HCT116 (cell line): Measurements from ENCODE around the gene HEPACAM. TPM values are rescaled to one million over a fixed set of nuclear protein-coding genes. Genes with fewer than 3 reads are reported as not detected.

Source experiments
- ATAC-seq: fragments of 200-7000 bp; cut with Tn5 transposase; 2 replicates; pipeline ENCODE4 v1.9.1; 2020; ENCODE audit warnings: mild to moderate bottlenecking, moderate library complexity
- BruUV-seq: library from RNA; stranded (reverse); fragments of 400-500 nt; replicated peaks from 2 replicates; lab custom pipeline; 2021; lab: Mats Ljungman, UMichigan
- CTCF ChIA-PET: fragments of 300-600 bp; sonication (Branson Sonifier 250); formaldehyde crosslinking; loops from one replicate; lab custom pipeline; 2021; ENCODE audit warnings: antibody characterized with exemption; lab: Charles Lee
- POLR2A ChIA-PET: fragments of 300-600, 350-600 bp; sonication (Branson Sonifier 250); formaldehyde crosslinking; loops from one replicate; lab custom pipeline; 2021; ENCODE audit warnings: antibody characterized with exemption; lab: Charles Lee
- RAD21 ChIA-PET, 2 experiments: fragments of 300-600 bp; sonication (Branson Sonifier 250); formaldehyde crosslinking; loops; one replicate each; lab custom pipeline; 2023; ENCODE audit warnings: low total read pairs in 2 of 2; ENCODE audit not compliant: uncharacterized antibody in 2 of 2, unreplicated experiment in 2 of 2, low non-redundant PET in 1 of 2; lab: Charles Lee
- DNase-seq: peaks from one replicate; pipeline ENCODE4 v3.0.0-alpha.2; 2010; ENCODE audit warnings: low read depth, low spot score
- H2AFZ ChIP-seq: fragments of 200-600 bp; shearing (Covaris generic), sonication (generic); 2 replicates; pipeline ENCODE4 v1.6.1; 2017; ENCODE audit warnings: low read depth, mixed run types, mixed read lengths, antibody characterized with exemption, low read length; ENCODE audit not compliant: poor library complexity, severe bottlenecking
- H3K27ac ChIP-seq: 2 replicates; pipeline ENCODE4 v1.5.1; 2012; ENCODE audit warnings: low read depth, low read length
- H3K27me3 ChIP-seq: fragments of 200-600 bp; sonication (generic); 2 replicates; pipeline ENCODE4 v1.6.1; 2016; ENCODE audit warnings: mixed run types, low read length, mixed read lengths; ENCODE audit not compliant: insufficient read depth
- H3K36me3 ChIP-seq, 2 experiments: fragments of 200-500 bp in 1 of 2; fragments of 200-600 bp in 1 of 2; sonication (Bioruptor generic) in 1 of 2; sonication (generic) in 1 of 2; 2 replicates each; pipeline versions ENCODE4 v1.5.1 to v1.6.1; 2014 to 2016; ENCODE audit warnings: low read length in 2 of 2, inconsistent platforms in 1 of 2, mixed read lengths in 1 of 2, mixed run types in 1 of 2; ENCODE audit not compliant: insufficient read depth in 2 of 2, control insufficient read depth in 1 of 2
- H3K4me1 ChIP-seq, 2 experiments: fragments of 200-600 bp in 1 of 2; sonication (generic) in 1 of 2; 2 replicates each; pipeline versions ENCODE4 v1.5.1 to v1.6.1; 2012 to 2017; ENCODE audit warnings: low read length in 2 of 2, inconsistent platforms in 1 of 2, mild to moderate bottlenecking in 1 of 2, mixed read lengths in 1 of 2, mixed run types in 1 of 2, moderate library complexity in 1 of 2; ENCODE audit not compliant: insufficient read depth in 2 of 2, control insufficient read depth in 1 of 2
- H3K4me2 ChIP-seq: fragments of 200-600 bp; sonication (generic); 2 replicates; pipeline ENCODE4 v1.6.1; 2017; ENCODE audit warnings: mixed run types, low read length, mixed read lengths
- H3K4me3 ChIP-seq, 2 experiments: fragments of 200-600 bp in 1 of 2; sonication (generic) in 1 of 2; replicated peaks in 1 of 2; 2 replicates each; pipeline ENCODE4 v1.5.1; 2011 to 2016; ENCODE audit warnings: low read length in 2 of 2, control low read depth in 1 of 2, low read depth in 1 of 2, mild to moderate bottlenecking in 1 of 2, mixed read lengths in 1 of 2, mixed run types in 1 of 2
- H3K79me2 ChIP-seq: fragments of 200-600 bp; sonication (generic); 2 replicates; pipeline ENCODE4 v1.6.1; 2017; ENCODE audit warnings: mild to moderate bottlenecking, mixed run types, low read length, moderate library complexity, mixed read lengths; ENCODE audit not compliant: insufficient read depth
- H3K9ac ChIP-seq: fragments of 200-600 bp; sonication (generic); 2 replicates; pipeline ENCODE4 v1.6.1; 2016; ENCODE audit warnings: low read length, mixed read lengths
- H3K9me2 ChIP-seq: fragments of 200-600 bp; sonication (generic), shearing (Covaris generic); 2 replicates; pipeline ENCODE4 v1.6.1; 2017; ENCODE audit warnings: mixed run types, mild to moderate bottlenecking, moderate library complexity; ENCODE audit not compliant: insufficient read depth
- H3K9me3 ChIP-seq, 2 experiments: fragments of 200-500 bp in 1 of 2; fragments of 200-600 bp in 1 of 2; sonication (Bioruptor generic) in 1 of 2; sonication (generic) in 1 of 2; 2 replicates each; pipeline ENCODE4 v1.6.1; 2014 to 2017; ENCODE audit warnings: low read length in 2 of 2, mixed read lengths in 2 of 2, inconsistent platforms in 1 of 2, low read depth in 1 of 2, mild to moderate bottlenecking in 1 of 2, mixed run types in 1 of 2, moderate library complexity in 1 of 2; ENCODE audit not compliant: control insufficient read depth in 1 of 2, insufficient read depth in 1 of 2
- H4K20me1 ChIP-seq: fragments of 200-600 bp; sonication (generic), shearing (Covaris generic); 2 replicates; pipeline ENCODE4 v1.6.1; 2017; ENCODE audit warnings: mixed run types, mild to moderate bottlenecking, moderate library complexity; ENCODE audit not compliant: insufficient read depth
- CBX3 ChIP-seq: IDR thresholded peaks from 2 replicates; pipeline ENCODE4 v1.6.1; 2012; ENCODE audit warnings: low read depth
- CTCF ChIP-seq, 3 experiments: fragments of 200-600 bp in 1 of 3; sonication (generic) in 1 of 3; IDR thresholded peaks in 2 of 3; conservative IDR thresholded peaks in 1 of 3; 2 replicates each; pipeline ENCODE4 v1.5.1; 2012 to 2017; ENCODE audit warnings: low read depth in 2 of 3, low read length in 2 of 3, antibody characterized with exemption in 1 of 3, borderline replicate concordance in 1 of 3, control low read depth in 1 of 3, mild to moderate bottlenecking in 1 of 3, mixed read lengths in 1 of 3, mixed run types in 1 of 3, moderate library complexity in 1 of 3; ENCODE audit not compliant: insufficient read depth in 1 of 3
- EGR1 ChIP-seq: IDR thresholded peaks from 2 replicates; pipeline ENCODE4 v1.6.1; 2012; ENCODE audit warnings: low read depth
- ELF1 ChIP-seq: IDR thresholded peaks from 2 replicates; pipeline ENCODE4 v1.6.1; 2012; ENCODE audit warnings: low read depth, borderline replicate concordance
- EZH2 ChIP-seq: fragments of 200-600 bp; sonication (generic); IDR thresholded peaks from 2 replicates; pipeline ENCODE4 v1.6.1; 2017; ENCODE audit warnings: antibody characterized with exemption, mixed run types
- EZH2phosphoT487 ChIP-seq: fragments of 200-600 bp; IDR thresholded peaks from 2 replicates; pipeline ENCODE4 v1.6.1; 2018; ENCODE audit warnings: antibody characterized with exemption, borderline replicate concordance
- FOSL1 ChIP-seq: IDR thresholded peaks from 2 replicates; pipeline ENCODE4 v1.6.1; 2012; ENCODE audit warnings: low read depth
- POLR2A ChIP-seq: IDR thresholded peaks from 2 replicates; pipeline ENCODE4 v1.7.0; 2011; ENCODE audit warnings: borderline replicate concordance; ENCODE audit not compliant: insufficient read depth, insufficient read length; ENCODE audit errors: extremely low read depth
- SIN3A ChIP-seq: IDR thresholded peaks from 2 replicates; pipeline ENCODE4 v1.6.1; 2012; ENCODE audit warnings: low read depth
- SP1 ChIP-seq: IDR thresholded peaks from 2 replicates; pipeline ENCODE4 v1.6.1; 2012; ENCODE audit warnings: low read depth
- SRF ChIP-seq: IDR thresholded peaks from 2 replicates; pipeline ENCODE4 v1.6.1; 2012; ENCODE audit warnings: low read depth
- TCF7L2 ChIP-seq: IDR thresholded peaks from 2 replicates; pipeline ENCODE4 v1.7.0; 2011; ENCODE audit warnings: borderline replicate concordance, inconsistent platforms; ENCODE audit not compliant: insufficient read depth, insufficient read length; ENCODE audit errors: extremely low read depth
- YY1 ChIP-seq: IDR thresholded peaks from 2 replicates; pipeline ENCODE4 v1.6.1; 2011; ENCODE audit warnings: low read length, low read depth, moderate library complexity, mild to moderate bottlenecking; ENCODE audit not compliant: insufficient replicate concordance; ENCODE audit errors: extremely low read depth
- ZBTB33 ChIP-seq: IDR thresholded peaks from 2 replicates; pipeline ENCODE4 v1.6.1; 2011; ENCODE audit warnings: mild to moderate bottlenecking, low read length, moderate library complexity; ENCODE audit not compliant: insufficient replicate concordance; ENCODE audit errors: extremely low read depth
- ZFX ChIP-seq: fragments of 450-650 bp; IDR thresholded peaks from 2 replicates; pipeline ENCODE4 v1.6.1; 2017
- ZNF274 ChIP-seq: fragments of 200-500 bp; sonication (Bioruptor generic); IDR thresholded peaks from 2 replicates; pipeline ENCODE4 v1.6.1; 2014; ENCODE audit warnings: mild to moderate bottlenecking, low read depth, low read length, inconsistent platforms
- intact Hi-C: fragments of 100-400 bp; cut with micrococcal nuclease; formaldehyde crosslinking; loops from 2 replicates; pipeline ENCODE4 v1.10.0; 2022
- total RNA-seq: library from RNA; stranded (reverse); gene quantifications from one replicate; pipeline ENCODE4 v1.2.1, GENCODE V29; 2021; ENCODE audit not compliant: unreplicated experiment
- TF ChIP-seq, protein P1 (sequence below): IDR thresholded peaks from 2 replicates; pipeline ENCODE4 v1.6.1; 2012; ENCODE audit warnings: low read depth
- TF ChIP-seq, protein P2 (sequence below): IDR thresholded peaks from 2 replicates; pipeline ENCODE4 v1.6.1; 2012
- TF ChIP-seq, protein P3 (sequence below): IDR thresholded peaks from 2 replicates; pipeline ENCODE4 v1.6.1; 2012

The HEPACAM gene
- total RNA-seq, 1 experiment from 2014 or later, result not detected

GRCh38 chr11:124890151-124890550, 45.7 kb downstream of the HEPACAM start:
- ChIA-PET RAD21 (no interaction called here), CTCF (interaction anchor here (1.2 to 1.6 kb wide), 2 partner anchors 14 to 234 kb away, joined by 3 to 5 read pairs; no protein-coding TSS in a partner anchor), POLR2A (no interaction called here)
- H3K4me3 ChIP-seq, result no peak overlapping the region
- BruUV-seq, result no TSS peak
- H3K79me2 ChIP-seq, result no peaks in the 10 kb centered on the region
- H3K4me2 ChIP-seq, result no peak overlapping the region
- H3K36me3 ChIP-seq, result no peaks in the 10 kb centered on the region
- H3K9me3 ChIP-seq, result no peaks in the 10 kb centered on the region
- H3K4me1 ChIP-seq, result no peaks in the 10 kb centered on the region
- intact Hi-C loops, result no loop called here
- H3K9me2 ChIP-seq, result no peaks in the 10 kb centered on the region
- no peaks in the 10 kb centered on the region for H4K20me1 ChIP-seq
- H3K27ac ChIP-seq, result no peak overlapping the region
- H3K27me3 ChIP-seq, result 0 out of 2 replicates have a peak, but pooled peaks cover 3% of the 10 kb centered on the region
- no peak overlapping the region for H3K9ac ChIP-seq
- H2AFZ ChIP-seq, result no peak overlapping the region
- ATAC-seq (no peak), DNase-seq (no peak)
- TF ChIP-seq, protein P1, sequence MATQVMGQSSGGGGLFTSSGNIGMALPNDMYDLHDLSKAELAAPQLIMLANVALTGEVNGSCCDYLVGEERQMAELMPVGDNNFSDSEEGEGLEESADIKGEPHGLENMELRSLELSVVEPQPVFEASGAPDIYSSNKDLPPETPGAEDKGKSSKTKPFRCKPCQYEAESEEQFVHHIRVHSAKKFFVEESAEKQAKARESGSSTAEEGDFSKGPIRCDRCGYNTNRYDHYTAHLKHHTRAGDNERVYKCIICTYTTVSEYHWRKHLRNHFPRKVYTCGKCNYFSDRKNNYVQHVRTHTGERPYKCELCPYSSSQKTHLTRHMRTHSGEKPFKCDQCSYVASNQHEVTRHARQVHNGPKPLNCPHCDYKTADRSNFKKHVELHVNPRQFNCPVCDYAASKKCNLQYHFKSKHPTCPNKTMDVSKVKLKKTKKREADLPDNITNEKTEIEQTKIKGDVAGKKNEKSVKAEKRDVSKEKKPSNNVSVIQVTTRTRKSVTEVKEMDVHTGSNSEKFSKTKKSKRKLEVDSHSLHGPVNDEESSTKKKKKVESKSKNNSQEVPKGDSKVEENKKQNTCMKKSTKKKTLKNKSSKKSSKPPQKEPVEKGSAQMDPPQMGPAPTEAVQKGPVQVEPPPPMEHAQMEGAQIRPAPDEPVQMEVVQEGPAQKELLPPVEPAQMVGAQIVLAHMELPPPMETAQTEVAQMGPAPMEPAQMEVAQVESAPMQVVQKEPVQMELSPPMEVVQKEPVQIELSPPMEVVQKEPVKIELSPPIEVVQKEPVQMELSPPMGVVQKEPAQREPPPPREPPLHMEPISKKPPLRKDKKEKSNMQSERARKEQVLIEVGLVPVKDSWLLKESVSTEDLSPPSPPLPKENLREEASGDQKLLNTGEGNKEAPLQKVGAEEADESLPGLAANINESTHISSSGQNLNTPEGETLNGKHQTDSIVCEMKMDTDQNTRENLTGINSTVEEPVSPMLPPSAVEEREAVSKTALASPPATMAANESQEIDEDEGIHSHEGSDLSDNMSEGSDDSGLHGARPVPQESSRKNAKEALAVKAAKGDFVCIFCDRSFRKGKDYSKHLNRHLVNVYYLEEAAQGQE, result no peak
- TF ChIP-seq CTCF (IDR thresholded peaks at IDR 0.05 in 2 of 3, conservative IDR thresholded peaks at IDR 0.05 in 1 of 3; ENCODE audit: borderline replicate concordance in 1 of 3, insufficient read depth in 1 of 3, low read depth in 2 of 3, low read length in 2 of 3) (no peak), TCF7L2 (no peak), EZH2phosphoT487 (no peak), ZBTB33 (no peak), ZNF274 (no peak), SRF (no peak), SIN3A (no peak), YY1 (no peak), POLR2A (no peak), FOSL1 (no peak), ZFX (no peak), CBX3 (no peak), EZH2 (no peak), EGR1 (no peak), ELF1 (no peak), SP1 (no peak)
- TF ChIP-seq, protein P2, sequence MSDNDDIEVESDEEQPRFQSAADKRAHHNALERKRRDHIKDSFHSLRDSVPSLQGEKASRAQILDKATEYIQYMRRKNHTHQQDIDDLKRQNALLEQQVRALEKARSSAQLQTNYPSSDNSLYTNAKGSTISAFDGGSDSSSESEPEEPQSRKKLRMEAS, result no peak
- TF ChIP-seq, protein P3, sequence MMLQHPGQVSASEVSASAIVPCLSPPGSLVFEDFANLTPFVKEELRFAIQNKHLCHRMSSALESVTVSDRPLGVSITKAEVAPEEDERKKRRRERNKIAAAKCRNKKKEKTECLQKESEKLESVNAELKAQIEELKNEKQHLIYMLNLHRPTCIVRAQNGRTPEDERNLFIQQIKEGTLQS, result no peak
